Gastroesophageal sphincter (tissue), 3 donors: ENCODE results near the gene DTL.

Experiments used
- CTCF ChIP-seq, 4 experiments: fragments of 200-600 bp in 2 of 4; fragments of 450-650 bp in 2 of 4; sonication (generic) in 1 of 4; IDR thresholded peaks; one replicate each; pipeline ENCODE4 v1.5.1; 2017 to 2019; ENCODE audit warnings: antibody characterized with exemption in 4 of 4, mild to moderate bottlenecking in 2 of 4, moderate library complexity in 2 of 4
- POLR2A ChIP-seq, 2 donors: fragments of 450-650 bp; IDR thresholded peaks; one replicate each; pipeline ENCODE4 v1.6.1; 2017; ENCODE audit warnings: antibody characterized with exemption in 2 of 2, mild to moderate bottlenecking in 2 of 2, moderate library complexity in 1 of 2
- POLR2AphosphoS5 ChIP-seq: sonication (generic); formaldehyde crosslinking; IDR thresholded peaks from one replicate; pipeline ENCODE4 v1.6.1; 2017; ENCODE audit warnings: antibody characterized with exemption

DNA sequence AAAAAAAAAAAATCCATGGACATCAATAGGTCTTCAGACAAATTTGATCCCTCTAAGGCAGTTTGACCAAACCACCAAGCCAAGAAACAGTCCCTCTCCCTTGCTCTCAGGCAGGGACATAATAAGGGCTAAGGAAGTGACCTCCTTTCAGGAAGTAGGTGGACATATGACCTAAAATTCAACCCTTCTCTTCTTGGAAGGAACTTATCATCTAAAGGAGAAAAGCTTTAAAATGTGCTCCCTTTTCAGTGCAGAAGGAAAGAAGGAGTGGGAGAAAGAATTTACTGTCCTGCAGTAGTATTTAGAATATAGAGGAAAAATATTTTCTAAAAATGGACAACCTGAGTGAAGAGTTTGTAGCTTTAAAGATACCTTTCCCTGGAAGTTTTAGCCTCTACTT lies 118.1 kb downstream of the DTL start:
- TF ChIP-seq CTCF (IDR thresholded peaks at IDR 0.05) (no peak), POLR2A (IDR thresholded peaks at IDR 0.05) (no peak), POLR2AphosphoS5 (no peak)
